H9 (cell line): ENCODE results near the gene SF3A1. TPM values are rescaled to one million over a fixed set of nuclear protein-coding genes. Genes with fewer than 3 reads are reported as not detected.

Experiments
- DNase-seq: peaks from one replicate; pipeline ENCODE4 v3.0.0-alpha.2; 2017
- H2AFZ ChIP-seq: one replicate; pipeline ENCODE4 v1.6.1; 2013; ENCODE audit warnings: mild to moderate bottlenecking, low read length, control low read depth, moderate library complexity
- H2AK5ac ChIP-seq: 2 replicates; pipeline ENCODE4 v1.6.1; 2013; ENCODE audit warnings: low read length, control low read depth, mixed read lengths; ENCODE audit not compliant: insufficient read length
- H2BK120ac ChIP-seq: one replicate; pipeline ENCODE4 v1.6.1; 2013; ENCODE audit warnings: low read depth, mild to moderate bottlenecking, low read length, control low read depth, inconsistent platforms; ENCODE audit not compliant: poor library complexity, severe bottlenecking
- H2BK12ac ChIP-seq: 2 replicates; pipeline ENCODE4 v1.6.1; 2013; ENCODE audit warnings: low read length, control low read depth, mixed read lengths, low read depth; ENCODE audit not compliant: insufficient read length
- H2BK15ac ChIP-seq: 2 replicates; pipeline ENCODE4 v1.6.1; 2013; ENCODE audit warnings: low read depth, low read length, control low read depth
- H2BK20ac ChIP-seq: one replicate; pipeline ENCODE4 v1.6.1; 2013; ENCODE audit warnings: low read depth, mild to moderate bottlenecking, low read length, control low read depth, inconsistent platforms; ENCODE audit not compliant: poor library complexity, severe bottlenecking
- H2BK5ac ChIP-seq: 2 replicates; pipeline ENCODE4 v1.6.1; 2013; ENCODE audit warnings: low read length, control low read depth, mixed read lengths; ENCODE audit not compliant: insufficient read length
- H3K14ac ChIP-seq: 2 replicates; pipeline ENCODE4 v1.6.1; 2013; ENCODE audit warnings: low read length, control low read depth; ENCODE audit not compliant: insufficient read depth
- H3K18ac ChIP-seq: 2 replicates; pipeline ENCODE4 v1.6.1; 2013; ENCODE audit warnings: low read depth, mild to moderate bottlenecking, mixed read lengths, low read length, control low read depth; ENCODE audit not compliant: insufficient read length
- H3K23ac ChIP-seq: 2 replicates; pipeline ENCODE4 v1.6.1; 2013; ENCODE audit warnings: low read length, control low read depth, mixed read lengths, low read depth; ENCODE audit not compliant: insufficient read length
- H3K23me2 ChIP-seq: 2 replicates; pipeline ENCODE4 v1.6.1; 2013; ENCODE audit warnings: low read depth, mild to moderate bottlenecking, mixed read lengths, low read length, control low read depth; ENCODE audit not compliant: insufficient read length, poor library complexity, severe bottlenecking
- H3K27ac ChIP-seq: 2 replicates; pipeline ENCODE4 v1.5.1; 2013; ENCODE audit warnings: low read length, control low read depth, mixed read lengths, low read depth; ENCODE audit not compliant: insufficient read length
- H3K27me3 ChIP-seq: 2 replicates; pipeline ENCODE4 v1.6.1; 2013; ENCODE audit warnings: low read length, control low read depth, inconsistent platforms; ENCODE audit not compliant: insufficient read depth
- H3K4ac ChIP-seq: 2 replicates; pipeline ENCODE4 v1.6.1; 2013; ENCODE audit warnings: low read depth, mild to moderate bottlenecking, control low read depth, inconsistent platforms, low read length, moderate library complexity
- H3K4me1 ChIP-seq: 2 replicates; pipeline ENCODE4 v1.6.1; 2013; ENCODE audit warnings: low read length, control low read depth, inconsistent platforms; ENCODE audit not compliant: insufficient read depth
- H3K4me2 ChIP-seq: 2 replicates; pipeline ENCODE4 v1.6.1; 2013; ENCODE audit warnings: low read length, control low read depth, mixed read lengths; ENCODE audit not compliant: insufficient read length, insufficient read depth
- H3K56ac ChIP-seq: 2 replicates; pipeline ENCODE4 v1.6.1; 2013; ENCODE audit warnings: low read depth, mild to moderate bottlenecking, mixed read lengths, low read length, control low read depth; ENCODE audit not compliant: insufficient read length
- H3K79me1 ChIP-seq: 2 replicates; pipeline ENCODE4 v1.6.1; 2013; ENCODE audit warnings: low read depth, mild to moderate bottlenecking, moderate library complexity, low read length, control low read depth, inconsistent platforms; ENCODE audit not compliant: insufficient read depth, poor library complexity, severe bottlenecking
- H3K79me2 ChIP-seq: 2 replicates; pipeline ENCODE4 v1.6.1; 2013; ENCODE audit warnings: low read length, control low read depth, inconsistent platforms; ENCODE audit not compliant: insufficient read depth
- H3K9ac ChIP-seq: 2 replicates; pipeline ENCODE4 v1.6.1; 2013; ENCODE audit warnings: low read length, control low read depth, mixed read lengths; ENCODE audit not compliant: insufficient read length; ENCODE audit errors: extremely low read depth
- H3K9me3 ChIP-seq: one replicate; pipeline ENCODE4 v1.6.1; 2013; ENCODE audit warnings: low read depth, low read length, inconsistent platforms; ENCODE audit not compliant: control insufficient read depth
- H3T11ph ChIP-seq: one replicate; pipeline ENCODE4 v1.6.1; 2013; ENCODE audit warnings: mild to moderate bottlenecking, low read length, control low read depth, inconsistent platforms
- H4K20me1 ChIP-seq: one replicate; pipeline ENCODE4 v1.6.1; 2013; ENCODE audit not compliant: control insufficient read depth, insufficient read length, insufficient read depth
- H4K5ac ChIP-seq: 2 replicates; pipeline ENCODE4 v1.6.1; 2013; ENCODE audit warnings: low read depth, mild to moderate bottlenecking, mixed read lengths, low read length, control low read depth; ENCODE audit not compliant: insufficient read length
- H4K8ac ChIP-seq: replicated peaks from 2 replicates; pipeline ENCODE4 v1.6.1; 2013; ENCODE audit warnings: low read length, control low read depth, mixed read lengths, low read depth; ENCODE audit not compliant: insufficient read length
- H4K91ac ChIP-seq: 2 replicates; pipeline ENCODE4 v1.6.1; 2013; ENCODE audit warnings: low read depth, mild to moderate bottlenecking, moderate library complexity, mixed read lengths, low read length, control low read depth; ENCODE audit not compliant: insufficient read length
- H3K27ac Mint-ChIP-seq, 3 experiments: 2 replicates in 2 of 3; 3 replicates in 1 of 3; pipeline ENCODE4 v1.8.0; 2020 to 2021; ENCODE audit warnings: mixed read lengths in 3 of 3, mild to moderate bottlenecking in 1 of 3, moderate library complexity in 1 of 3
- H3K27me3 Mint-ChIP-seq: 2 replicates; pipeline ENCODE4 v1.8.0; 2021; ENCODE audit warnings: low read depth, mild to moderate bottlenecking, moderate library complexity, mixed read lengths
- H3K36me3 Mint-ChIP-seq, 3 experiments: 2 replicates in 2 of 3; 3 replicates in 1 of 3; pipeline ENCODE4 v1.8.0; 2020 to 2021; ENCODE audit warnings: low read depth in 3 of 3, mixed read lengths in 3 of 3; ENCODE audit not compliant: insufficient read depth in 1 of 3
- H3K4me1 Mint-ChIP-seq, 2 experiments: 2 replicates each; pipeline ENCODE4 v1.8.0; 2020; ENCODE audit warnings: mixed read lengths in 2 of 2
- H3K4me3 Mint-ChIP-seq, 2 experiments: 2 replicates in 1 of 2; 3 replicates in 1 of 2; pipeline ENCODE4 v1.8.0; 2020 to 2021; ENCODE audit warnings: mild to moderate bottlenecking in 2 of 2, mixed read lengths in 2 of 2, moderate library complexity in 1 of 2
- H3K9me3 Mint-ChIP-seq, 2 experiments: 2 replicates in 1 of 2; 3 replicates in 1 of 2; pipeline ENCODE4 v1.8.0; 2020; ENCODE audit warnings: mild to moderate bottlenecking in 2 of 2, mixed read lengths in 2 of 2, moderate library complexity in 1 of 2
- WGBS: extraction: QIAGEN DNeasy Blood & Tissue Kit; methylation state at CpG from one replicate; pipeline ENCODE4 v1.1.7; 2013; ENCODE audit warnings: missing lambda C conversion rate, low lambda C conversion rate, mixed read lengths; ENCODE audit not compliant: insufficient read length; ENCODE audit errors: extremely low coverage; 5-methylcytosine and 5-hydroxymethylcytosine counted together
- total RNA-seq: library from RNA; stranded (reverse); gene quantifications from 2 replicates; pipeline ENCODE4 v1.2.1, GENCODE V29; 2021
- TF ChIP-seq, protein P1 (sequence below): fragments of 200-600 bp; sonication (generic); conservative IDR thresholded peaks from 3 replicates; pipeline ENCODE4 v1.8.0; 2021; ENCODE audit warnings: antibody characterized with exemption, mild to moderate bottlenecking

Gene SF3A1
- total RNA-seq, 1 experiment from 2014 or later, result 225 TPM

DNA sequence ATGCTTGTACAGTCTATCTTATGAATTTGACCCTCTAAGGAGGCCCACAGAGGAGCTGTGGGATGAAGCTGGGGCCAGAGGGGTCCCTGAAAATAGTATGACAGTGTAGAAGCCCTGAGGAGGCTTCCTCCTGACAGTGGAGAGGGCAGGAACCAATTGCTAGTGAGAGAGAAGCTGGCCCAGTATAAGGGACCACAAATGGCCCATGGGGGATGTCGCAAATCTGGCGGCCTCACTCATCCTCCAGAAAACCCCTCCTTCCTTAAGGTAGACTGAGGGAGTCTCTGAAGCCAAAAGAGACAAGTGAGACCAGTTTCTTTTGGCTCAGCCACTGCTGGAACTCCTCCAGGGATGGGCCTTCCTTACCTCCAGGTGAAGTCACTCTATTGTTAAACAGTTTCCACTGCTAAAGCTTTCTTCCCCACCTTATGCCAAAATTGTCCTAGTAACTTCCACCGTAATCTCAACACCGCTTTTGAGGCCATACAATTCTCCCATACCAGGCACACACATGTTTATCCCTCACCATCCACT is 49.6 kb downstream of the SF3A1 start:
- no peak overlapping the region for H2AFZ ChIP-seq
- H2AK5ac ChIP-seq, result no peak overlapping the region
- no peak for DNase-seq

More for the DNA sequence above, 49.6 kb downstream of the SF3A1 start:
- H3K4me3 Mint-ChIP-seq, result no peak overlapping the region
- no peak overlapping the region for H3K56ac ChIP-seq
- no peak overlapping the region for H3K4ac ChIP-seq
- TF ChIP-seq, protein P1, sequence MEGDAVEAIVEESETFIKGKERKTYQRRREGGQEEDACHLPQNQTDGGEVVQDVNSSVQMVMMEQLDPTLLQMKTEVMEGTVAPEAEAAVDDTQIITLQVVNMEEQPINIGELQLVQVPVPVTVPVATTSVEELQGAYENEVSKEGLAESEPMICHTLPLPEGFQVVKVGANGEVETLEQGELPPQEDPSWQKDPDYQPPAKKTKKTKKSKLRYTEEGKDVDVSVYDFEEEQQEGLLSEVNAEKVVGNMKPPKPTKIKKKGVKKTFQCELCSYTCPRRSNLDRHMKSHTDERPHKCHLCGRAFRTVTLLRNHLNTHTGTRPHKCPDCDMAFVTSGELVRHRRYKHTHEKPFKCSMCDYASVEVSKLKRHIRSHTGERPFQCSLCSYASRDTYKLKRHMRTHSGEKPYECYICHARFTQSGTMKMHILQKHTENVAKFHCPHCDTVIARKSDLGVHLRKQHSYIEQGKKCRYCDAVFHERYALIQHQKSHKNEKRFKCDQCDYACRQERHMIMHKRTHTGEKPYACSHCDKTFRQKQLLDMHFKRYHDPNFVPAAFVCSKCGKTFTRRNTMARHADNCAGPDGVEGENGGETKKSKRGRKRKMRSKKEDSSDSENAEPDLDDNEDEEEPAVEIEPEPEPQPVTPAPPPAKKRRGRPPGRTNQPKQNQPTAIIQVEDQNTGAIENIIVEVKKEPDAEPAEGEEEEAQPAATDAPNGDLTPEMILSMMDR, result no peak
- no peak overlapping the region for H4K5ac ChIP-seq
- no peak overlapping the region for H2BK5ac ChIP-seq
- no peaks in the 10 kb centered on the region for H3K9me3 Mint-ChIP-seq
- WGBS, result no CpG with 5 or more reads among the region's 4 CpGs
- no peak overlapping the region for H3K9ac ChIP-seq
- no peak overlapping the region for H3K14ac ChIP-seq
- H3K27ac Mint-ChIP-seq, result no peak overlapping the region; a peak in 1 of 7 replicates
- H3K4me1 ChIP-seq, result no peaks in the 10 kb centered on the region; the same call in 1 of the 2 replicates
- no peak overlapping the region for H2BK15ac ChIP-seq
- H2BK20ac ChIP-seq, result no peak overlapping the region
- H3K18ac ChIP-seq, result no peak overlapping the region
- H4K20me1 ChIP-seq, result no peaks in the 10 kb centered on the region
- H3K36me3 Mint-ChIP-seq, result no peaks in the 10 kb centered on the region
- H3K4me2 ChIP-seq, result no peak overlapping the region
- no peak overlapping the region for H4K91ac ChIP-seq
- H3T11ph ChIP-seq, result no peak overlapping the region
- H3K27ac ChIP-seq, result no peak overlapping the region
- no peaks in the 10 kb centered on the region for H3K27me3 ChIP-seq
- no peak overlapping the region for H3K23ac ChIP-seq
- H4K8ac ChIP-seq, result no peak overlapping the region
- no peaks in the 10 kb centered on the region for H3K79me2 ChIP-seq
- H2BK12ac ChIP-seq, result no peak overlapping the region
- H3K23me2 ChIP-seq, result no peaks in the 10 kb centered on the region
- no peak overlapping the region for H2BK120ac ChIP-seq
- no peaks in the 10 kb centered on the region for H3K79me1 ChIP-seq
- no peaks in the 10 kb centered on the region for H3K9me3 ChIP-seq
- peaks cover 11% of the 10 kb centered on the region in 2 experiments for H3K4me1 Mint-ChIP-seq
- no peaks in the 10 kb centered on the region; the same call in 1 of the 2 replicates for H3K27me3 Mint-ChIP-seq
